Urinary bladder (tissue), 4 donors: Measurements from ENCODE around the gene PSTPIP2. TPM values are rescaled to one million over a fixed set of nuclear protein-coding genes. Genes with fewer than 3 reads are reported as not detected.
A peak's percentile ranks its signal among the peaks of the same experiment; 100 is the strongest.

Experiments
- DNase-seq: peaks from one replicate; pipeline ENCODE4 v3.0.0-alpha.2; 2015; ENCODE audit errors: extremely low spot score
- H3K27ac ChIP-seq: one replicate; pipeline ENCODE4 v1.5.1; 2013; ENCODE audit warnings: low read depth, mild to moderate bottlenecking, moderate library complexity
- H3K36me3 ChIP-seq: one replicate; pipeline ENCODE4 v1.6.1; 2013; ENCODE audit warnings: mild to moderate bottlenecking, moderate library complexity; ENCODE audit not compliant: insufficient read depth
- H3K4me1 ChIP-seq: one replicate; pipeline ENCODE4 v1.6.1; 2013; ENCODE audit warnings: mild to moderate bottlenecking, moderate library complexity; ENCODE audit not compliant: insufficient read depth
- H3K4me3 ChIP-seq: one replicate; pipeline ENCODE4 v1.5.1; 2013; ENCODE audit warnings: low read depth, low read length
- WGBS: extraction: QIAGEN DNeasy Blood & Tissue Kit; methylation state at CpG from one replicate; pipeline ENCODE4 v1.1.7; 2013; 5-methylcytosine and 5-hydroxymethylcytosine counted together
- polyA plus RNA-seq: library from polyadenylated mRNA; stranded (reverse); fragments of 200-250 nt; gene quantifications from one replicate; pipeline ENCODE4 v1.2.3, GENCODE V29; 2013
- total RNA-seq: library from RNA; depleted of rRNA; stranded (reverse); fragments of >200 nt; gene quantifications from one replicate; pipeline ENCODE4 v1.2.3, GENCODE V29; 2014
- donor health status: healthy with polysubstance abuse.
- donor health status: healthy.

The PSTPIP2 gene
- total and polyA plus RNA-seq, 2 donors: 4.7 to 7.2 TPM

DNA sequence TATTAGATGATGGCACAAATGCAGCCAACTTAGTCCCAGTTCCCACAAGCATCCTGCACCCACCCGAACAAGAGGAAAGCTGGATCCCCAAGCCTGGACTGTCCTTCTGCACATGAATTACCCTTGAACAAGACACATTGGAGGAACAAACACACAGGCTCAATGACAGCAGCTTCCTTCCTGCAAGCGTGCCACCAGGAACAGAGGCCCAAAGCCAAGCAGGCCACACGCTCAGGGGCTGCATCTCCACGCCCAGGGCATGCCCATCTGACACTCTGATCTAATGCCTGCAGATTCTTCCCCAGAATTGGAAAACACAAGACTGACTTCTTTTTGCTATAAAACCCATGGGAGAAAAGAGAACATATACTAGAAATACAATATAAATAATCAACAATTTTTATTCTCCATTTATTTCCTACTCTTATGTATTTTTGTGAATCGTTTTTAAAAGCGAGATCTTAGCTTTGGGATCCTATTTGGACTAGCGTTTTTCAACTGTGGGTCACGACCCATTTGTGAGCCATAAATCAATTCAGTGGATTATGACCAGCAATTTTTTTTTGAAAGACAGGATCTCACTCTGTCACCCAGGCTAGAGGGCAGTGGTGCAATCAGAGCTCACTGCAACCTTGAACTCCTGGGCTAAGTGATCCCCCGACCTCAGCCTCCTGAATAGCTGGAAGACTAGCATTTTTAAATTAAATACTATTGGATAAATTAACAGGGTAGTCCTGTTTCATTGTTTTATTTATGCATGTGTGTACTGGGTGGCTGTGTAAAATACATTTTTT lies 34.4 kb downstream of the PSTPIP2 start:
- H3K4me3 ChIP-seq: no peak overlapping the region
- H3K4me1 ChIP-seq: no peaks in the 10 kb centered on the region
- no peak for DNase-seq
- H3K36me3 ChIP-seq: no peaks in the 10 kb centered on the region
- H3K27ac ChIP-seq: no peak overlapping the region
- WGBS: 79% methylated on average over 9 of the region's 9 CpGs

DNA sequence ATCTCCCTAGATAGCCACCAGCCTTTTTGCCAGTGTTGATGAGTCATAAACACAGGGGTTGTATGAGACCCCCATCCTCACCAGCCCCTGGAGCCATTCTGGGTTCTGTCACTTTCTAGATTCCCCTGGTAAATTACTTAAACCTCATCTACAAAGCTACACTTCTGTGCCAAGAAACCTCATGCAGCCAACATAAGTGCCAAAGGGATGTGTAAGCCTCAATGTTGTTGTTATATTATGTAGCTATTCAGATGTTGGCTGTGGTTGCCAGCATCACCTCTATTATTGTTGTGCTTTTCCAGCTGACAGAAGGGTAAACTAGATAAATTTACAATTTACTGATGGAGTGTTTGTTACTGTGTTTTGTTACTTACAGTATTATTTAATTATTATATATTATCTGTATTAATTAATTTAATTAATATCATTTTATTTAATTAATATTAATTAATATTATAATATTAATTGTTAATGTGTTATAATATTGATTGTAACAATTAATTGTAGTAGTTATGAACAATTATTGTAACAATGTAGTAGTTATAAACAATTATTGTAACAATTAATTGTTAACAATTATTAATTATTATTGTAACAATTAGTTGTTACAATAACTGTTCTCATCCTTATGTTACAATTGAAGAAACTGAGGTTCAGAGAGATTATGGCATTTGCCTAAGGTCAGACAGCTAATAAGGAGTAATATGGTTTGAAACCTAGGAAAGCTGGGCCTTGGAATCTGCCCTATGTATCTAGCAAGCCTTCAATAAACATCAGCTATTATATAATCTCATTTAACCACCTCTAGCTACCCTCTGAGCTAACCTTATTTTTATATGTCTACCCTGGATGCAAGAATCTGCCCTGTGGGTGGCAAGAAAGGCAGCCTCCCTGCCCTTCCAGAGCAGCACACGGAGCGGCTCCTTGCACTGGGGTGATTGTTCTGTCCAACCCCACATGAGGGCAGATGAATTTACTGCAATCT lies 36.1 kb downstream of the PSTPIP2 start:
- no peaks in the 10 kb centered on the region for H3K36me3 ChIP-seq

DNA sequence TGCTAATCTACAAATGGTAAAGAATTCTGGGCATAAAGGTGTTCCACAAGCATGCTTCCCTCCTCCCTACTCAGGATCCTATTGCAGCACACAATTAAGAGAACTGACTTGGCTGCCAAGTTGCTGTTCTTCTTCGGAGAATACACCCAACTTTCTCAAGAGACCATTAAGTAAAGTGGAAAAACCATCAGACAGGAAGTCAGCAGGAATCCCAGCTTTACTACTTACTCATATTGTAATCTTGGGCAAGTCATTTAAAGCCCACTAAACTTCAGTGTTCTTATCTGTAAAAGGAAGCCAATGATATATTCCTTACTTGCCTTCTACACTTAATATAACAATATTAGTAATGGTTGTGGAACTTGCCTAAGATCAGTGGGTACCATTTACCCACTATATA lies 37.8 kb downstream of the PSTPIP2 start:
- DNase-seq: no peak
- WGBS: 45% methylated on average over 1 of the region's 1 CpG
- Histone ChIP-seq H3K27ac (no peak overlapping the region), H3K4me1 (no peaks in the 10 kb centered on the region), H3K4me3 (no peak overlapping the region), H3K36me3 (no peaks in the 10 kb centered on the region)

More for the DNA sequence above, 36.1 kb downstream of the PSTPIP2 start:
- Histone ChIP-seq H3K4me3 (no peak overlapping the region), H3K27ac (no peak overlapping the region), H3K4me1 (no peaks in the 10 kb centered on the region)
- DNase-seq: no peak
- 98% methylated on average over 2 of the region's 2 CpGs for WGBS

- H3K36me3 ChIP-seq: no peaks in the 10 kb centered on the region
- H3K4me1 ChIP-seq: no peaks in the 10 kb centered on the region
- H3K27ac ChIP-seq: no peak overlapping the region
- WGBS: 89% methylated on average over 4 of the region's 4 CpGs
- no peak overlapping the region for H3K4me3 ChIP-seq
- DNase-seq: no peak
Observed at GRCh38 chr18:46031741-46032140, 40.3 kb downstream of the PSTPIP2 start.

- 57% methylated on average over 7 of the region's 7 CpGs for WGBS
- Histone ChIP-seq H3K4me3 (peak overlapping the region; percentile 49), H3K36me3 (no peaks in the 10 kb centered on the region), H3K4me1 (no peaks in the 10 kb centered on the region), H3K27ac (no peak overlapping the region)
- no peak for DNase-seq
Observed at GRCh38 chr18:46028536-46028891, 43.5 kb downstream of the PSTPIP2 start.

DNA sequence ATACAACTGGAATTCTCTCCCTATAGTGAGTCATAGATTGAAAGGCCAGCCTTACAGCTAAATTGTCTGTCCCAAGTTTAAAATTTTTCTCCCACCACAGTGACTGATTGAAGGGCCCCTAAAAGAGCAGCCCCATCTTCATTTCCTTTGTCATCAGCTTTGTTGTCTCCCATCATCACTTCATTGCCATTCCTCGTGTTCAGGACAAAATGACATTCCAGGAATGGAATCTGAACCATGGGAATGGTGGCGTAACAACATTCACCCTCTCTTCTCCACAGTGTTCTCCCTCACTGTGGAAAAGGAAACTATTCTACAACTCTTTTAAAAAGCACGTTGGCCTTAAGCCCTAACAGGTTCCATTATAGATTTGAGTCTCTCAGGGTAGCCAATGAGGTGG lies 52.1 kb downstream of the PSTPIP2 start:
- WGBS: 86% methylated on average over 3 of the region's 3 CpGs
- DNase-seq: no peak
- Histone ChIP-seq H3K27ac (no peak overlapping the region), H3K4me3 (no peak overlapping the region), H3K4me1 (no peaks in the 10 kb centered on the region), H3K36me3 (no peaks in the 10 kb centered on the region)

DNA sequence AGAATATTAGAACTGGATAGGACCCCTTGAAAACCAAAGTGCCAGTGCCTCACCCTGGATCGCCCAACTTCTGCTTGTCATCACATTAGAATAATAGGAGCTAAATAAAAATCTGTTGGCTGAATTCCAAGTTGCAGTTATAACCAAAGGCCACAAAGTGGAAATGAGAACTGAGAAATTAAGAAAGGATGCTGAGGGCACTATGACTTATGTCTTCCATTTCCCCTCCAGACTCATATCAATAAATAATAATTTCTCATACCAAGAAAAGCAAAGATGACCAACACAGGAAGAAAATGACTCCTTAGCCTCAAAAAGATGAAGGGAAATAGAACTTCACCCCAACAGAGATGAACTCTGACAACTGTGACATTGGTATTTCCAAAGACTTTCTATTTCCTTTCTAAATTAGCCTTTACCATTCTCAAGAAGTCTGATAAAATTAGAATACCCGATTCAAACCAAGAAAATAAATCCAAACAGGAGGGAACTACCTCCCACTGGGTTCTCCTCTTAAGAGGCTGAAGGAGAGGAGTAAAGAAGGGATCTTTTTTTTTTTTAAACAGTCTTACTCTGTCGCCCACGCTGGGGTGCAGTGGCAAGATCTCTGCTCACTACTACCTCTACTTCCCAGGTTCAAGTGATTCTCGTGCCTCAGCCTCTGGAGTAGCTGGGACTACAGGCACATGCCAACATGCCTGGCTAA lies 58.4 kb downstream of the PSTPIP2 start:
- 81% methylated on average over 5 of the region's 5 CpGs for WGBS
- Histone ChIP-seq H3K27ac (no peak overlapping the region), H3K36me3 (no peaks in the 10 kb centered on the region), H3K4me3 (no peak overlapping the region), H3K4me1 (no peaks in the 10 kb centered on the region)
- no peak for DNase-seq

DNA sequence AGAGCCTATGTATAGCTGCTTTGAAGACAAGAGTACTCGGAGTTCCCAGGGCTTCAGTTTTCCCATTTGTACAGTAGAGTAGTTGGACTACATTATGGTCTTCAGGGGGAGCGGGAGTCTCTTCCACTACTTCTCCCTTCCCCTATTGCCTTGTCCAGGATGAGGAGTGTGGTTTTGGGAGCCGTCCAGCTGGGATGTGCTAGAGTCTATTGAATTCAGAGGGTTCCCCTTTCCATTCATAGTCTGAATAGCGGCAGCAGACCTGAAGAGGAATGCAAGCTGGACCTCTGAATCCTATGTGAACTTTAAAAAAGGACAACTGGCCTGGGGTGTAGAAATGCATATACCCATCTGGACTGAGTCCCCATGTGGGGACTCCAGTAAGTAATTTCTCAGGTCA lies 61.4 kb downstream of the PSTPIP2 start:
- Histone ChIP-seq H3K4me1 (no peaks in the 10 kb centered on the region), H3K36me3 (no peaks in the 10 kb centered on the region), H3K27ac (no peak overlapping the region), H3K4me3 (no peak overlapping the region)
- no peak for DNase-seq
- 92% methylated on average over 4 of the region's 4 CpGs for WGBS

DNA sequence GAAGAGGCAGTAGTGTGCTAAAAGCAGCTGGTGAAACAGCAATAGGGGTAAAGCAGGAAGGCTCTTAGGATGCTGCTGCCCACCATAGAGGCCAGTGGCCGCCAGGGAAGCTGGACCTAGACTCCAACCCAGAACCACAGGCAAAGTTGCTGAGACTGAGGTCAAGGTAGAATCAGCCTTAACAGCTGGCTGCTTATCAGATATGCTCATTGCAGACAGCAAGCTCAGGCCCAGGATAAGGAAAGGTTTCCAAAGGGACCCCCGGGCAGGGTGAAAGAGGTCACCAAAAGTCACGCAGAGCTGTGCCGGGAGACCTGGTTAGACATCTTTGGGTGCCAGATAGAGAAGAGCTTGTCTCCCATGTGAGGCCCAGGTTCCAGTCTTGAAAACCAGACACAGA lies 62.0 kb downstream of the PSTPIP2 start:
- Histone ChIP-seq H3K4me1 (no peaks in the 10 kb centered on the region), H3K4me3 (no peak overlapping the region), H3K36me3 (no peaks in the 10 kb centered on the region), H3K27ac (no peak overlapping the region)
- 91% methylated on average over 4 of the region's 4 CpGs for WGBS
- DNase-seq: no peak

DNA sequence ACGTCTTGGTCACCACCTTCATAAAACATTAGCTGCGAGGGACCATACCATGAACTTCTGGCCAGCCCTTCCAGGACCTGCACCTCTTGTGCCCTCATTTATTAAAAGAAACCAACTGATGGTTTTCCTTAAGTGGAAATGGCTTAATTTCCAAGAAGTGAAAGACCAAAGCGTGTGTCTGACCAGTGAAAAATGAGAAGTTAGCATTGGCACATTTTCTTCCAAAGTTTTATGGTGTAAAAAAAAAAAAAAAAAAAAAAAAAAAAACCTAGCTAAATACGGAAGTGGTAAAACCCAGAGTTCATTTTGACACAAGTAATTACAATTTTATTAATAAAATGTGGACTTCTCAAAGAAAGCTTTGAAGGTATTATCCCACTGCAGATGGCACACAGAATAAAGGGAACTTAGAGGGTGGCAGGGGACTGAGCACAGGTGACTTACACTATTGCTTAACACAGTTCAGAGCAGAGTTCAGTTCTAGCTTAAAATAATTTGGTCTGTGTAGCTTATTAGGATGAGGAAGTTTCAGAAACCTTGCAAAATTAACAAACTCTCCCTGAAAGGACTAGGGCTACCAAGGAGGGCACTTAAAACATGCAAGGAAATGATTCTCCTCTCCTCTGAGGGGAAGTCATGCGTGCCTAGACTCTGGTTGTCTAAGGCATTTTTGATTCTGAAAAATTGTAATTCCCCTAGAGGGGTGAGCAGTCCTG lies 62.8 kb downstream of the PSTPIP2 start:
- DNase-seq: no peak
- 90% methylated on average over 5 of the region's 5 CpGs for WGBS
- H3K36me3 ChIP-seq: no peaks in the 10 kb centered on the region
- no peak overlapping the region for H3K27ac ChIP-seq
- H3K4me1 ChIP-seq: no peaks in the 10 kb centered on the region
- no peak overlapping the region for H3K4me3 ChIP-seq

DNA sequence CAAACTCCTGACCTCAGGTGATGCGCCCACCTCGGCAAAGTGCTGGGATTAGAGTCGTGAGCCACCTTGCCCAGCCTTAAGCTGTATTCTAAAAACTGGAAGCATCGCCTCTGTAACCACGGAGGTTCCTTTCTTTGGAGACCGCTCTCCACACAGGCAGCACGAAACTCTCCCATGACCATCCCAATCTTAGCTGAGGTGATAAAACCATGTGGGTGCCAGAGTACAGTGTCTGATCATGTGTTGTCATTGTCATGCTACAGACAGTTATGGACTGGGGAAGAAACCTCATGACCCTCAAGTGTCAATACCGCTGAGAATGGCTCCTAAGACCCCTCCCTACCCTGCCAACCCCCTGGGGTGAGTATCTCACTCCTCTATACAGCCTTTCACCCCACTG lies 63.5 kb downstream of the PSTPIP2 start:
- Histone ChIP-seq H3K4me3 (no peak overlapping the region), H3K27ac (no peak overlapping the region), H3K36me3 (no peaks in the 10 kb centered on the region), H3K4me1 (no peaks in the 10 kb centered on the region)
- DNase-seq: no peak
- 92% methylated on average over 8 of the region's 8 CpGs for WGBS

DNA sequence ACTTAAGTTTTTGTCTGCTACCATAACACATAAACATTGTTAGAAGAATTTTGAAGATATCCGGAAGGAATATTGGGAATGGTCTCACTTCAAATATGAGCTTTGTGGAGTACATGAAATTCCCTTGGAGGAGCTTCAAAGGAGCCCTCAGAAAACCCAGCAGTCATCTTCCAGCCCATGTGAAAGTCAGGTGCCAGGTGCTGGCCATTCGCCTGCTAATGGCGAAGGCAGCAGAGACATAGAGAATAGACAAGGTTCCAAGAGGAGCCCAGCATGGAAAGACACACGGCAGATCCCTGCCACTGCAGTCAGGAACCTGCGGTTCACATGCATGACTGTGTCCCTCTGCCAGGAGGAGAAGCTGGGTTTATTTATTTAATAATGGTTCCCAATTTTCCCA lies 64.9 kb downstream of the PSTPIP2 start:
- WGBS: 94% methylated on average over 5 of the region's 5 CpGs
- Histone ChIP-seq H3K36me3 (no peaks in the 10 kb centered on the region), H3K27ac (no peak overlapping the region), H3K4me3 (no peak overlapping the region), H3K4me1 (no peaks in the 10 kb centered on the region)
- no peak for DNase-seq

- no peaks in the 10 kb centered on the region for H3K4me1 ChIP-seq
- no peak overlapping the region for H3K27ac ChIP-seq
- 98% methylated on average over 1 of the region's 1 CpG for WGBS
- no peaks in the 10 kb centered on the region for H3K36me3 ChIP-seq
- no peak overlapping the region for H3K4me3 ChIP-seq
- no peak for DNase-seq
Observed at GRCh38 chr18:46002934-46003333, 69.1 kb downstream of the PSTPIP2 start.
